HL-60/S4 treated with phorbol 12-myristate 13-acetate at 8.2 ng/mL for 4 days and 3 days (cell line): ENCODE measurements around the gene HSPA12B.

Experiments
- in situ Hi-C: fragments of 300-500 bp; cut with MboI; formaldehyde crosslinking; loops from 2 replicates; pipeline ENCODE4 v1.15.0; 2022; ENCODE audit warnings: low sequenced_read_pairs

The HSPA12B gene

DNA sequence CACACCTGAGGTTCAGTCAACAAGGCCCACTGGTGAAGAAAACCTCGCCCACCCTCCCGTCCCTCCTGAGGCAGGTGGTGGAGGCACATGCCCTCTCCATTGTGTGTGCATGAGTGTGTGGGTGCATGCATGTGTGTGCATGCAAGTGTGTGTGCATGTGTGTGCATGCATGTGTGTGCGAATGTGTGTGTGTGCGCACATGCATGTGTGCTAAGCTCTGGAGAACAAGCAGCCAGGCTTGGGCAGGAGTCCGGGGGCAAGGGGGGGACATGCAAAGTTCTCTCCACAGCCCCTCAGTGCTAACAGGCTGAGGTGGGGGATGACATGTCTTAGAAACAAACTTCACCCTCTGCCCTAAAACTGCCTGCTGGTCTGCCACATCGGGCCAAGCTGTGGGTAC lies 3.1 kb upstream of the HSPA12B start:
- in situ Hi-C loops, result no loop called here

- in situ Hi-C loops, result no loop called here
These were observed 2.5 kb upstream of the HSPA12B start for GRCh38 chr20:3729811-3730540.

DNA sequence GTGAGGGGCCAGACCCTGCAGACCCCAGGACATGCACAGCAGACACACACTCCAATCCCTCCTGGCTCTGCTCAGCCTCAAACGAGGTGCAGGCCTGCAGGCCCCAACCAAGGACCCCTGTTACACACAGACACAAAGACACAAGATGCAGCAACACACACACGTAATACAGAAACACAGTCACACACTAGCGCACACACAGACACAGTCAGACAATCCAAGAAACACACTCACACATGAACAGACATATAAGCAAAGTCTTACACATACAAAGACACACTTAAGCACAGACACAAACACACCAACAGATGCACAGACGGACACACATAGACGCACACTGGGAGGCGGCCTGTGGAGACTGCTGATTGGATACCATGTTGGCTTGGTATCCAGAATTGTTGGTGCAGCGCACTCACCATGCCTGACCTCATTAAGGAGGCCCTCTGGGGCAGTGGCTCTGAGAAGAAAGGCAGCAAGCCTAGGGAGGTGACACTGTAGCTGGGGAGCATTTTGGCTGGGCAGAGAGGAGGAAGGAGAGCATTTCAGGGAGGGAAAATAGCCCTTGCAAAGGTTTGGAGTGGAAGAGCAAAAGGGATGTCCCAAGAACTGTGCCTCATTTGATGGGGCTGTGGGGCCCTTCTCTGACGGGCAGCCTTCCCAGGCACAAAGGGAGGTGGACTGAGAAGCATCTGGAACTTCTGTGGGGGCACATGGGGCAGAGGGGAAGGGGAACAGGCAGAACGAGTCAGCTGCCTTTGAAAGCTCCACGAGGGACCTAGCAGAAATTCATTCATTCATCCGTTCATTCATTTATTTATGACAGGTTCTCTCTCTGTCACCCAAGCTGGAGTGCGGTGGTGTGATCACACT lies 1.4 kb upstream of the HSPA12B start:
- in situ Hi-C loops, result no loop called here

DNA sequence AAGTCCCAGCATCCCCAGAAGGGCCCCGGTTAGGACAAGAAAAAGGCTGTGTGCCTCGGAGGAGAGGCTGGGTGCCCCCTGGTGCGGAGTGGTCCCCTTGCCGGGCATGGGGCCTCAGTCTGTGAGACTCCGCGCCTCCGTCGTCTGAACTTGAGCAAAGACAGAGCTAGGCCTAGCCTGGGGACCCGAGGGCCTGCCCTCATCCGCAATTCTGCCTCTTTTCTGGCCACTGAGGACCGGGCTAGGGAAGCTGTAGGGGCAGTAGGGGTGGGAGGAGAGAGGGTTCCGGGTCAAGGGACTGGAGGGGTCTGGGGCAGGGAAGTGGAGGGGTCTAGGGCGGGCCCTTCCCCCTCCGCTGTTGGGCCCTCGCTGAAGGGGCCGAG lies 550 bp upstream of the HSPA12B start:
- in situ Hi-C loops, result no loop called here

DNA sequence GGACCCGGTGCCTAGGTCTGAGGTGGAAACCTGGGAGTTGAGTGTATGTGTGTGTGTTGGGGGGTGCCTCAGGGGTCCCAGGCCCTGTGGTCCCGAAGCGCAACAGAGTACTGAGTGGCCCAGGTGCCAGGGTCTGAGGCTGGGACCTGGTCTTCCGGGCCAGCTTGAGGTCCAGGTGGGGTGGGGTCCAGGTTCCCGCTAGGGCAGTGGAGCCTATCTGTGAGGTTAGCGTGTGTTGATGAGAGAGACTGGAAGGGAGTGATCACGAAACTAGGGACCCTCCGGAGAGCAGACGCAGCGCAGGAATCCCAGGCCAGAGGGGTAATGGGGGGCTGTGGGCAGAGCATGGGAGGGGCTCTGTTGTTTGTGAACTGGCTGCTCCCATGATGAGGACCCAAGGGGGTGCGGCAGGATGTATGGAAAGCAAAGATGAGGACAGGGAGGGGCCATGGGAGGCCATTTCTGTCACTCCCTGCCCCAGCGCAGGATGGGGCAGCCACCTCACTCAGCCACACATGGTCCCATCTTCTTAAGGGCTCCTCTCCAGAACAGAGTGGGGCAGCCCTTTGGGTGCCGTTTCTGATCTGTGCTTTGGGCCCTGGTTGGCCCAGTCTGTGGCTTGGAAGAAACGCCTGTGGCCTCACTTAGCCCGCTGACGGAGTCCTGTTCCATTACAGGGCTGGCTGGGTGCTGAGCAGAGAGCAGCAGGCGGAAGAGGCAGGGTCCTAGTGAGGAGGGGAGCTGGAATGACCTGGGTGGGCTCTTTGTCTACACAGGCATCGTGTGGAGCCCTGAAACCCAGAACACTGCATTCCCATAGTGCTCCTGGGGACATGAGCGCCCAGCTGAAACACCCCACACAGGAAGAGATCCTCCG lies 872 bp downstream of the HSPA12B start:
- in situ Hi-C loops, result no loop called here

- in situ Hi-C loops, result no loop called here
These were observed 1.8 kb downstream of the HSPA12B start for GRCh38 chr20:3734111-3734843.

DNA sequence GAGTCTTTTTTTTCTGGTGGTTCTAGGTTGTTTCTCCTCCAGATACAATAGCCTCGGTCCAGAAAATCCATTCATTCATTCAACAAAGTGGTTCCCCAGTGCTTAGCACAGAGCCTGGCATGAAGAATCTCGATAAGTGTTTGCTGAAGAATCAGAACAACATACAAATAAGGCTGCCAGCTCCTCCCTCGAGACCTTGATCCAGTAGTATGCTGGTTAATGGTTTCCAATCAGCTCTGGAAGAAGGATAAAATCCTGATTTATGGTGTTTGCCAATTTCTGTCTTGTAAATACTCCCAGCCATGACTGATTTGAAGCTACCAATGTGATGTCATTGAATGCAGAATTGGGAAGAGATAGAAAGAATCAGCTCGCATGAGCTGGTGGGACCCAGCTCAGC lies 3.3 kb downstream of the HSPA12B start:
- in situ Hi-C loops, result no loop called here

GRCh38 chr20:3738111-3739053 lies 5.9 kb downstream of the HSPA12B start:
- in situ Hi-C loops, result no loop called here

DNA sequence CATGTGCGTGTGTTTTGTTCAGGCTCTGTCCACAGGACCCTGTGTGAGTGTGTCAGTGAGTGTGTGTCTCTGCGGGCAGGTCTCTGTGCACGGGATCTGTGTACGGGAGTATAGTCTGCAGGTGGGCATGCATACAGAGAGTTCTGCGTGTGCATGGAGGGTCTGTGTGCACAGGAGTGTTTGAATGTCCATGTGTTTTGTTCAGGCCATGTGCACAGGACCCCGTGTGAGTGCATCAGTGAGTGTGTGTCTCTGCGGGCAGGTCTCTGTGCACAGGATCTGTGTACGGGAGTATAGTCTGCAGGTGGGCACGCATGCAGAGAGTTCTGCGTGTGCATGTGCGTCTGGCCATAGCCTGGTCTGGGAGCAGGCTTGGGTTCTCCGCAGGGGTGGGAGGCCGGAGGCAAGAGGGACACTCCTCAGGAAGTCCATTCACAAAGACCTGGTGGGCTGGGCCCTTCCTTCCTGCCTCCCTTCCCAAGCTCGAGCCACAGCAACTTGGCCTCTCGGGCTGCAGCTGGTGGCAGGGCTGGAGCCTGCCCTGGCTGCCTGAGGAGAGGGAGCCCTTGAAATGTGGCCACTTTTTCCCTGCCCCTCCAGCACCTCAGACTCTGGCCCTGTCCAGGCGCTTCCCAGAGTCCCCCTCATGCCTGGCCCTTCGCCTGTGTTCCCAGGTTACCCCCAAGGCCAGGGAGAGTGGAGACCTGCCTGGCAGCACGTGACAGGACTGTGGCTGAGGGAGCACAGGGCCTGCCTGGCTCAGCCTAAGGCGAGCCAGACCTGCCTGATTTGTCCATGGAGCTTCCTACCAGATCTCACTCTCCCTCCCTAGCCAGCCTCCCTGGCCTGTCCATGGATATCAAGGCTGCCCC lies 6.8 kb downstream of the HSPA12B start:
- in situ Hi-C loops, result no loop called here

DNA sequence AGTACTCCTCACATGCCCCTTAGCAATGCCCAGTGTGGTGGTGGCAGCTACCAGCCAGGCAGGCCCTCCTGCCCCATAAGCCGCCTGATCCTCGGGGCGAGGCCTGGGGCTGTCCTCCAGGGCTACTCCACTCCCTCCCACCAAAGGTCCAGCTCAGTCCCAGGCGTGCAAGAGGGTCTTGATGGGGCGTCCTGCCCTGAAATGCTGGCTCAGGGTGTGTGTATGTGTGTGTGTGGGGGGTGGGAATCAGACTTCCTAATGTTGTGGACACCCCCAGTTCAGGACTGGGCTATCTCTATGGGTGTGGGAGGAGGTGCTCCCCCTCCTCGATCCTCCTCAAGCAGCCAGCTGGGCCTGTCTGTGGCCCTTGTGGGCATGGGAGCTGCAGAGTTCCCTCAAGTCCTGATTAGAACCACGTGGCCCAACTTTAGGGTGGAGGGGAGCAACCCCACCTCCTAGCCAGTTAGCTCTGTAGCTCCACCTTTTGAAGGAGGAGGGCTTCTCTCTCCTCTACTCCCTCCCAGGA lies 7.5 kb downstream of the HSPA12B start:
- in situ Hi-C loops, result no loop called here

DNA sequence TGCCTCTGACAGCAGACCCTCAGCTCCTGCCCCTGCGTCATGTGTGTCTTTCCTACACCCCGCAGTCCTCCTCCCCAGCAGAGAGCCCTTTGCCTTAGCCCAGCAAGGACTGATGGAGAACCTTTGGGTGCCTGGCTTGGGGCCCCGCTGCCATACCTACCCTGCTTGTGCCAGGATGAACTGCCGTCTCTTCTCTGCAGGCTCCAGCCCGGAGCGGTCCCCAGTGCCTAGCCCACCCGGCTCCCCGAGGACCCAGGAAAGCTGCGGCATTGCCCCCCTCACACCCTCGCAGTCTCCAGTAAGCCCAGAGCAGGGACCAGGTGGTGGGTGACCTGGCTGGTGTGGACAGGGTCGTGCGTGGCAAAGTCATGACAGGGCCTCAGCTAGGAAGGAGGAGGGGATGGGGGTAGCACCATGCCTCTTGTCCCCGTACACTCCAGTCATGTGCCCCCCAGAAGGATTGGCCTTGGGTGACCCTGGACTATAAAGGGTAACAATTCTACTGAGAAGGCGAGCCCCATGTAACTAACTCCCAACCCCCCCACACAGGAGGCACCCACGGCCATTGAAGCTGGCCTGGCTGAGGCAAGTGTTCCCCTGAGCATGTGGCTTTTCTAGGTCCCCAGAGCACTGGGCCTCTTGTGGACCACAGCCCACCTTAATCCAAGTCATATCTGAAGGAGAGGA lies 8.3 kb downstream of the HSPA12B start:
- in situ Hi-C loops, result no loop called here

GRCh38 chr20:3741836-3742458 lies 9.5 kb downstream of the HSPA12B start:
- in situ Hi-C loops, result no loop called here

- in situ Hi-C loops, result no loop called here
These were observed 10.8 kb downstream of the HSPA12B start for GRCh38 chr20:3743251-3743650.

DNA sequence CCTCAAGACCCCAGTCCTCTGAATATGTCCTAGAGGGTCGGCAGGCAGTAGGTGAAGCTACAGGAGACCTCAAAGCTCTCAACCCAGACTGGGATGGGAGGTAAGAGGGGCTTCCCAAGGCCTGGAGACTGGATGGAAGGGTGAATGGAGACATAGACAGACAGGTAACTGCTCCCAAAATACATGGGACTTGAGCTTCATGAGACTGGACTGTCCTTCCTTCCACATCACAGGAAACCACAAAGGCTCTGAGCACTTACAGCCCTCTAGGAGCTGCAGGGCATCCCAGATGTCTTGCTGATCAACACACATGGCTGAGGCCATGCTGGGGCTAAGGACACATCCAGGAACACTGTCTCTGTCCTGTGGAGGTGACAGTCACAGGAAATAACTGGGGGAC lies 11.6 kb downstream of the HSPA12B start:
- in situ Hi-C loops, result no loop called here

GRCh38 chr20:3744806-3745685 lies 12.6 kb downstream of the HSPA12B start:
- in situ Hi-C loops, result no loop called here

DNA sequence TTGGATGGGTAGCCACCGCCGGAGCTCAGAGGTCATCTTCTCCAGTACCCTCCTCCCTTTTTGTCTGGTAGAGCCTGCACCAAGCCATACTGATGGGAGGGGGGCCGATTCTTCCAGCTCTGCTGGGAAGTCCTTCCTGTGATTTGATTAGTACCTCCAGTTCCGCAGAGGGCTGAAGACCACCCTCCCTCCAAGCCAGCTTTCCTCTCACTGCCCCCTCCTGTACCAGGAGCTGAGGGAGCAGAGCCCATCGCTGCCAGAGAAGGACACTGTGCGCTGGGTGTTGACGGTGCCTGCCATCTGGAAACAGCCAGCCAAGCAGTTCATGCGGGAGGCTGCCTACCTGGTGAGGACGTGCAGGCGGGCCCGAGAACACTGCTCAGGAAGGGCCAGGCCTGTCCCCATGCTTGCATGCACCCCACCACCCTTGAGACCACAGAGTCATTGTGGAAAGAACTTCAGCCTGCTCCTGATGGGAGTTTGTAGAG lies 13.2 kb downstream of the HSPA12B start:
- in situ Hi-C loops, result no loop called here
